Measurements from ENCODE around the gene DUSP9.
"Not testable (repeated sequence)": the region's sequence is repeated elsewhere in the genome, so short reads cannot be mapped to it uniquely, and the experiment has no call there.

The DUSP9 gene

GRCh38 chrX:153694687-153695270 is 47.8 kb downstream of the DUSP9 start:
- no peak for DNase-seq

- no peak for DNase-seq
Observed at GRCh38 chrX:153696100-153696499, 49.1 kb downstream of the DUSP9 start.

- DNase-seq: not testable (repeated sequence)
Observed at GRCh38 chrX:153696538-153696937, 49.5 kb downstream of the DUSP9 start.

GRCh38 chrX:153696986-153697722 is 50.2 kb downstream of the DUSP9 start:
- DNase-seq: not testable (repeated sequence)

- no peak for DNase-seq
Observed at GRCh38 chrX:153697924-153698865, 51.2 kb downstream of the DUSP9 start.

- not testable (repeated sequence) for DNase-seq
Observed at GRCh38 chrX:153699210-153699783, 52.3 kb downstream of the DUSP9 start.

- DNase-seq: not testable (repeated sequence)
Observed at GRCh38 chrX:153699784-153700371, 52.9 kb downstream of the DUSP9 start.

GRCh38 chrX:153700376-153700945 is 53.5 kb downstream of the DUSP9 start:
- no peak for DNase-seq

Measured in SHP77 treated with DMSO at 0.1 percent for 48 hours (cell line).